ENCODE results near the gene SMARCAD1. TPM values are rescaled to one million over a fixed set of nuclear protein-coding genes. Genes with fewer than 3 reads are reported as not detected.

SMARCAD1 gene
- total and polyA plus RNA-seq, 9 of the 15 experiments (the other 6 are each of a cell fraction or from before 2014, with no cell fraction given) = 11.2 to 52.2 (median 34.6) TPM

GRCh38 chr4:94207469-94208224 lies at the start of gene SMARCAD1 (continued):
- no peak for TF ChIP-seq FOXO4 (CRISPR knock-in tag; IDR thresholded peaks at IDR 0.05)
- no peak for TF ChIP-seq THRA (IDR thresholded peaks at IDR 0.05)
- no peak for TF ChIP-seq IRF1 (CRISPR knock-in tag; IDR thresholded peaks at IDR 0.05; ENCODE audit: borderline replicate concordance)
- peak; percentile 74; the same call in 1 of the 2 replicates for TF ChIP-seq ZBTB43 (CRISPR knock-in tag; IDR thresholded peaks at IDR 0.05)
- peak; percentile 49; the same call in 1 of the 2 replicates for TF ChIP-seq FOXK1 (CRISPR knock-in tag; IDR thresholded peaks at IDR 0.05; ENCODE audit: borderline replicate concordance)
- no peak for TF ChIP-seq ELF4 (CRISPR knock-in tag; IDR thresholded peaks at IDR 0.05)
- no peak for TF ChIP-seq OTX1 (CRISPR knock-in tag; IDR thresholded peaks at IDR 0.05)
- no peak for TF ChIP-seq ZNF23 (CRISPR knock-in tag; IDR thresholded peaks at IDR 0.05)
- TF ChIP-seq LARP7 (IDR thresholded peaks at IDR 0.05) = no peak
- peak; percentile 92 for TF ChIP-seq ZNF766 (CRISPR knock-in tag; conservative IDR thresholded peaks at IDR 0.05)
- no peak for TF ChIP-seq GTF2B (IDR thresholded peaks at IDR 0.05; ENCODE audit: extremely low read depth, insufficient read length)
- no peak for TF ChIP-seq ZNF76 (CRISPR knock-in tag; IDR thresholded peaks at IDR 0.05; ENCODE audit: borderline replicate concordance)
- TF ChIP-seq ZNF282 (CRISPR knock-in tag; IDR thresholded peaks at IDR 0.05) = no peak
- no peak for TF ChIP-seq SETDB1 (IDR thresholded peaks at IDR 0.05; ENCODE audit: low read length)
- peak; percentile 61 for TF ChIP-seq EGR1 (conservative IDR thresholded peaks at IDR 0.05)
- TF ChIP-seq KDM5B (IDR thresholded peaks at IDR 0.05; ENCODE audit: insufficient replicate concordance, low read depth, low read length) = peak; percentile 88
- no peak for TF ChIP-seq KLF10 (CRISPR knock-in tag; IDR thresholded peaks at IDR 0.05)
- TF ChIP-seq EP400 (IDR thresholded peaks at IDR 0.05) = peak; percentile 99
- peak; percentile 98 for TF ChIP-seq CEBPB (tag; IDR thresholded peaks at IDR 0.05)
- TF ChIP-seq ZNF311 (CRISPR knock-in tag; IDR thresholded peaks at IDR 0.05) = no peak
- TF ChIP-seq RBFOX2 (IDR thresholded peaks at IDR 0.05; ENCODE audit: low read depth, low read length) = peak; percentile 97
- no peak; the same call in 1 of the 2 replicates for TF ChIP-seq MIER1 (IDR thresholded peaks at IDR 0.05; ENCODE audit: low read depth)
- peak; percentile 22; the same call in 1 of the 2 replicates for TF ChIP-seq CBFA2T3 (IDR thresholded peaks at IDR 0.05)
- peak; percentile 48; the same call in 1 of the 2 replicates for TF ChIP-seq NFRKB (IDR thresholded peaks at IDR 0.05; ENCODE audit: low read depth)
- peak; percentile 93 for TF ChIP-seq L3MBTL2 (IDR thresholded peaks at IDR 0.05)

Measured in K562 (cell line).